GM23248 (cell line): ENCODE measurements around the gene PACC1.

Experiments
- EZH2 ChIP-seq: fragments of 200-600 bp; sonication (generic); IDR thresholded peaks from 2 replicates; pipeline ENCODE4 v1.6.1; 2018; ENCODE audit warnings: antibody characterized with exemption, mild to moderate bottlenecking; ENCODE audit not compliant: insufficient read depth, poor library complexity, severe bottlenecking
- EZH2phosphoT487 ChIP-seq: fragments of 200-600 bp; sonication (generic); IDR thresholded peaks from 2 replicates; pipeline ENCODE4 v1.6.1; 2018; ENCODE audit warnings: antibody characterized with exemption, moderate library complexity, mild to moderate bottlenecking, low read depth; ENCODE audit not compliant: insufficient read depth

DNA sequence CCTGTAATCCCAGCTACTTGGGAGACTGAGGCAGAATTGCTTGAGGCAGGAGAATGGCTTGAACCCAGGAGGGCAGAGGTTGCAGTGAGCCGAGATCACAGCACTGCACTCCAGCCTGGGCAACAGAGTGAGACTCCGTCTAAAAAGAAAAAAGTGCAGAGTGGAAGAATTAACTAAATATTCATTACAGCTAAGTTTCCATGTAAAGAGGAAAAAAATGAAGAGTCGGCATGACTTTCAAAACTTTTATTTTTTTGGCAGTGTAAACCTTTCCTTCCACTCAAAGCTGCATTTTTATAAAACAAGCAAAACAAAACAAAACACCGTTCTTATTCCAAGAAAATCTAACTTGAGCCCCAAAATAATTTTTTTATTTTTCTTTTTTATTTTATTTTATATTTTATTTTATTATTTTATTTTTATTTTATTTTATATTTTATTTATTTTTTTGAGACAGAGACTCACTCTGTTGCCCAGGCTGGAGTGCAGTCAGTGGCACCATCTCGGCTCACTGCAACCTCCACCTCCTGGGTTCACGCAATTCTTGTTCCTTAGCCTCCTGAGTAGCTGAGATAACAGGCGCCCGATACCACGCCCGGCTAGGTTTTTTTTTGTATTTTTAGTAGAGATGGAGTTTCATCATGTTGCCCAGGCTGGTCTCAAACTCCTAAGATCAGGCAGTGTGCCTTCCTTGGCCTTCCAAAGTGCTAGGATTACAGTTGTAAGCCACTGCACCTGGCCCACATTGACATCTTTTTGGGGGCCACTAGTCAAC, 62.9 kb downstream of the PACC1 start:
- TF ChIP-seq EZH2 (no peak), EZH2phosphoT487 (no peak)
